CD4-positive, alpha-beta T cell (primary cell): Measurements from ENCODE around the gene CTPS2. TPM values are rescaled to one million over a fixed set of nuclear protein-coding genes. Genes with fewer than 3 reads are reported as not detected.

Experiments used
- ATAC-seq: fragments of 200-7000 bp; cut with Tn5 transposase; one replicate; pipeline ENCODE4 v1.10.0; 2022; ENCODE audit warnings: mild to moderate bottlenecking; ENCODE audit not compliant: poor library complexity
- CTCF ChIA-PET: fragments of 350-600 bp; sonication (Branson Sonifier 250); formaldehyde crosslinking; loops from one replicate; lab custom pipeline; 2021; ENCODE audit warnings: antibody characterized with exemption, inconsistent platforms; lab: Charles Lee
- POLR2A ChIA-PET: fragments of 350-600 bp; sonication (Branson Sonifier 250); formaldehyde crosslinking; loops from one replicate; lab custom pipeline; 2021; ENCODE audit warnings: antibody characterized with exemption, inconsistent platforms; lab: Charles Lee
- DNase-seq, 14 experiments: peaks; one replicate each; pipeline ENCODE4 v3.0.0-alpha.2; 2013 to 2020; ENCODE audit warnings: mixed read lengths in 2 of 14
- H3K27ac ChIP-seq, 2 donors: one replicate each; pipeline versions ENCODE4 v1.5.1 to v1.7.0; 2013; ENCODE audit warnings: low read length in 2 of 2, low read depth in 1 of 2, mild to moderate bottlenecking in 1 of 2
- H3K27me3 ChIP-seq, 2 experiments: 1 replicate in 1 of 2; 2 replicates in 1 of 2; pipeline versions ENCODE4 v1.6.1 to v1.7.0; 2013; ENCODE audit warnings: low read length in 2 of 2, control low read depth in 1 of 2, mild to moderate bottlenecking in 1 of 2, moderate library complexity in 1 of 2; ENCODE audit not compliant: insufficient read depth in 2 of 2, control insufficient read depth in 1 of 2
- H3K36me3 ChIP-seq: one replicate; pipeline ENCODE4 v1.6.1; 2013; ENCODE audit warnings: low read length, control low read depth; ENCODE audit not compliant: insufficient read depth
- H3K4me1 ChIP-seq: one replicate; pipeline ENCODE4 v1.6.1; 2013; ENCODE audit warnings: low read length, control low read depth; ENCODE audit not compliant: insufficient read depth
- H3K4me3 ChIP-seq: one replicate; pipeline ENCODE4 v1.5.1; 2013; ENCODE audit warnings: mild to moderate bottlenecking, low read length, moderate library complexity
- H3K9me3 ChIP-seq, 2 experiments: 1 replicate in 1 of 2; 2 replicates in 1 of 2; pipeline versions ENCODE4 v1.6.1 to v1.7.0; 2013; ENCODE audit warnings: low read length in 2 of 2, mild to moderate bottlenecking in 2 of 2, control low read depth in 1 of 2, moderate library complexity in 1 of 2; ENCODE audit not compliant: control insufficient read depth in 1 of 2, insufficient read depth in 1 of 2
- H3K27ac Mint-ChIP-seq: one replicate; pipeline ENCODE4 v1.8.0; 2020; ENCODE audit warnings: mixed read lengths
- H3K27me3 Mint-ChIP-seq: one replicate; pipeline ENCODE4 v1.8.0; 2021; ENCODE audit warnings: mixed read lengths
- H3K36me3 Mint-ChIP-seq: one replicate; pipeline ENCODE4 v1.8.0; 2021; ENCODE audit warnings: low read depth, mixed read lengths
- H3K4me1 Mint-ChIP-seq: one replicate; pipeline ENCODE4 v1.8.0; 2021; ENCODE audit warnings: low read depth, mixed read lengths
- H3K4me3 Mint-ChIP-seq: one replicate; pipeline ENCODE4 v1.8.0; 2020; ENCODE audit warnings: mild to moderate bottlenecking, mixed read lengths
- H3K9me3 Mint-ChIP-seq: one replicate; pipeline ENCODE4 v1.8.0; 2020; ENCODE audit warnings: mixed read lengths
- CTCF ChIP-seq: fragments of 200-600 bp; IDR thresholded peaks from one replicate; pipeline ENCODE4 v1.8.0; 2022; ENCODE audit warnings: antibody characterized with exemption, mild to moderate bottlenecking
- intact Hi-C, 2 experiments: fragments of 100-400 bp; cut with DNase I in 1 of 2; cut with micrococcal nuclease in 1 of 2; formaldehyde crosslinking; loops; one replicate each; pipeline versions ENCODE4 v1.15.1 to v1.9.0; 2023 to 2025; cut with DNase I, micrococcal nuclease
- total RNA-seq, 174 experiments: library from RNA in 2 of 174; stranded (reverse) in 2 of 174; gene quantifications; one replicate each; pipeline ENCODE4 v1.2.3 and lab custom pipeline; 2021 to 2026

Gene CTPS2
- total RNA-seq, 2 experiments from 2014 or later: 3.8 to 4.6 TPM

DNA sequence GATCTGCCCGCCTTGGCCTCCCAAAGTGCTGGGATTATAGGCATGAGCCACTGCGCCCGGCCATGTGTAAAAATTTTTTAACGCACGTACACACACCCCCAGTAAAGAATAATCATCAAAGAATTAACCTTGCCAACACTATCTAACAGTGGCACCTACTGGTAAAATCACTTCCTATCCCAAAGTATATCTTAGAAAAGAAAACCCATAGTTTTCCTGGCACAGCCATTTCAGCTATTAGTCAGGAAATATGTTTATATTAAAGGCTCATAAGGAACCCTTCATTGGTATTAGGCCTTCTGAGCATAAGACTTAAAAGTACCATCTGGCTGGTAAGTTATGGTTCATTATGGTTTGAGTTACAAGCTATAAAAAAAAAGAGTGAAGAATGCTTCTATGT lies 48.4 kb downstream of the CTPS2 start:
- Histone ChIP-seq H3K36me3 (no peaks in the 10 kb centered on the region), H3K4me1 (no peaks in the 10 kb centered on the region), H3K4me3 (no peak overlapping the region), H3K27ac (no peak overlapping the region), H3K27me3 (no peaks in the 10 kb centered on the region), H3K9me3 (no peaks in the 10 kb centered on the region)
- ATAC-seq: no peak
- Mint-ChIP-seq H3K27ac (no peak overlapping the region), H3K4me1 (no peaks in the 10 kb centered on the region), H3K36me3 (peaks cover 20% of the 10 kb centered on the region), H3K27me3 (no peaks in the 10 kb centered on the region), H3K9me3 (no peaks in the 10 kb centered on the region), H3K4me3 (no peak overlapping the region)
- no peak for TF ChIP-seq CTCF
- intact Hi-C loops: no loop called here
- ChIA-PET POLR2A (no interaction called here), CTCF (no interaction called here)
- DNase-seq: peak in 1 of 14 experiments; percentile 1

- H3K27me3 Mint-ChIP-seq: no peaks in the 10 kb centered on the region
- CTCF ChIA-PET: no interaction called here
Observed at GRCh38 chrX:16662402-16662801, 50.1 kb downstream of the CTPS2 start.

DNA sequence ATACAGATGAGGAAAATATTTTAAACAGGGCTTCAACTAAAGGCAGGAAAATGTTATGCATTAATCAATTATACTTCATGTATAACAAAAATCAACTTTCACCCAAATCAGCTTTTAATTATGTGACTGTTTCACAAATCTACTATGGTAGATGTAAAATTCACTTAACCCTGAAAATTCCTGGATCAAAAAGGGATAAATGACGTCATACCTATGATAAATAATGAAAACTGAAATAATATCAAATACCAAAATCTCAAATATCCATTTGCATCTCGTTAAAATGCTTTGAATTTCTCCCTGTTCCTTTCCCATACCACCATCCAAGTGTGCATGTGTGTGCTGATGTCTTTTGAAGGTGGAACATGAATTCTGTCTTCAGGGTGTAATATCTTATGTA lies 51.0 kb downstream of the CTPS2 start:
- CTCF ChIA-PET: no interaction called here
- Mint-ChIP-seq H3K27ac (no peak overlapping the region), H3K9me3 (no peaks in the 10 kb centered on the region), H3K4me3 (no peak overlapping the region), H3K36me3 (peaks cover 18% of the 10 kb centered on the region), H3K27me3 (no peaks in the 10 kb centered on the region), H3K4me1 (no peaks in the 10 kb centered on the region)
- Histone ChIP-seq H3K4me3 (no peak overlapping the region), H3K36me3 (no peaks in the 10 kb centered on the region), H3K27me3 (no peaks in the 10 kb centered on the region), H3K9me3 (no peaks in the 10 kb centered on the region), H3K4me1 (no peaks in the 10 kb centered on the region), H3K27ac (no peak overlapping the region)
- POLR2A ChIA-PET: no interaction called here
- DNase-seq (no peak), ATAC-seq (no peak)
- no peak for TF ChIP-seq CTCF
- intact Hi-C loops: no loop called here

More at GRCh38 chrX:16662402-16662801, 50.1 kb downstream of the CTPS2 start:
- Histone ChIP-seq H3K36me3 (no peaks in the 10 kb centered on the region), H3K9me3 (no peaks in the 10 kb centered on the region), H3K27me3 (no peaks in the 10 kb centered on the region), H3K27ac (no peak overlapping the region), H3K4me1 (no peaks in the 10 kb centered on the region), H3K4me3 (no peak overlapping the region)
- TF ChIP-seq CTCF: no peak
- H3K4me1 Mint-ChIP-seq: no peaks in the 10 kb centered on the region
- H3K27ac Mint-ChIP-seq: no peak overlapping the region
- intact Hi-C loops: no loop called here
- peaks cover 20% of the 10 kb centered on the region for H3K36me3 Mint-ChIP-seq
- H3K9me3 Mint-ChIP-seq: no peaks in the 10 kb centered on the region
- ATAC-seq: no peak
- DNase-seq: no peak
- no peak overlapping the region for H3K4me3 Mint-ChIP-seq
- POLR2A ChIA-PET: no interaction called here
